Heart left ventricle (tissue), 16 donors: ENCODE results near the gene KIF2C. TPM values are rescaled to one million over a fixed set of nuclear protein-coding genes. Genes with fewer than 3 reads are reported as not detected.
A peak's percentile ranks its signal among the peaks of the same experiment; 100 is the strongest.

Experiments used
- ATAC-seq, 4 donors: fragments of 200-7000 bp; cut with Tn5 transposase; one replicate each; pipeline ENCODE4 v1.9.1; 2020 to 2022; ENCODE audit warnings: moderate library complexity in 4 of 4, mild to moderate bottlenecking in 3 of 4, moderate number of reproducible peaks in 1 of 4
- DNase-seq, 5 donors: peaks; one replicate each; pipeline ENCODE4 v3.0.0-alpha.2; 2020
- H3K27ac ChIP-seq, 12 donors: fragments of 200-600 bp; sonication (generic) in 4 of 12; one replicate each; pipeline versions ENCODE4 v1.5.0 to v1.8.0; 2016 to 2022; ENCODE audit warnings: mild to moderate bottlenecking in 2 of 12
- H3K27me3 ChIP-seq, 9 donors: fragments of 200-600 bp; sonication (generic) in 2 of 9; one replicate each; pipeline versions ENCODE4 v1.5.1 to v1.8.0; 2016 to 2022; ENCODE audit warnings: mild to moderate bottlenecking in 3 of 9
- H3K36me3 ChIP-seq, 9 donors: fragments of 200-600 bp; sonication (generic) in 2 of 9; one replicate each; pipeline versions ENCODE4 v1.5.0 to v1.8.0; 2018 to 2022; ENCODE audit warnings: mild to moderate bottlenecking in 2 of 9
- H3K4me1 ChIP-seq, 12 donors: fragments of 200-600 bp; sonication (generic) in 4 of 12; one replicate each; pipeline versions ENCODE4 v1.5.0 to v1.8.0; 2016 to 2022; ENCODE audit warnings: mild to moderate bottlenecking in 3 of 12
- H3K4me3 ChIP-seq, 12 donors: fragments of 200-600 bp; sonication (generic) in 4 of 12; one replicate each; pipeline versions ENCODE4 v1.5.0 to v1.8.0; 2017 to 2022; ENCODE audit warnings: mild to moderate bottlenecking in 9 of 12, moderate library complexity in 4 of 12
- H3K9me3 ChIP-seq, 12 donors: fragments of 200-600 bp; sonication (generic) in 4 of 12; one replicate each; pipeline versions ENCODE4 v1.5.0 to v1.8.0; 2016 to 2022; ENCODE audit warnings: mild to moderate bottlenecking in 1 of 12
- POLR2A ChIP-seq, 2 donors: fragments of 450-650 bp; IDR thresholded peaks; one replicate each; pipeline ENCODE4 v1.6.1; 2017; ENCODE audit warnings: antibody characterized with exemption in 2 of 2, mild to moderate bottlenecking in 2 of 2, moderate library complexity in 2 of 2
- WGBS, 4 donors: extraction: QIAGEN DNeasy Blood & Tissue Kit in 2 of 4; methylation state at CpG; one replicate each; pipeline versions ENCODE4 v1.1.5 to v1.1.7; 2013 to 2018; 5-methylcytosine and 5-hydroxymethylcytosine counted together
- intact Hi-C, 10 donors: fragments of 100-400 bp; cut with DNase I; formaldehyde crosslinking; loops; one replicate each; pipeline versions ENCODE4 v1.11.1 to v1.14.2; 2022
- polyA plus RNA-seq, 2 donors: library from polyadenylated mRNA; stranded (reverse); fragments of 200-250 nt; gene quantifications; one replicate each; pipeline ENCODE4 v1.2.3, GENCODE V29; 2013
- total RNA-seq, 9 donors: library from RNA; depleted of rRNA in 2 of 9; stranded (reverse); fragments of >200 nt in 2 of 9; fragmentation: NEBNext Ultra II Directional in 3 of 9; extraction: Animal tissue kit (Norgen Biotek cat#: 25700) in 3 of 9; gene quantifications; one replicate each; pipeline versions ENCODE4 v1.1.0 to v1.2.4, GENCODE V29; 2016 to 2023
- TF ChIP-seq, protein P1 (sequence below), 12 donors: fragments of 200-600 bp; sonication (generic) in 4 of 12; IDR thresholded peaks; one replicate each; pipeline versions ENCODE4 v1.5.0 to v1.8.0; 2018 to 2022; ENCODE audit warnings: antibody characterized with exemption in 12 of 12, mild to moderate bottlenecking in 5 of 12
- donor health status: ischemic (EF 13 %, LVEDD 7.1; RV severe dilation, severe dysfunction).
- donor health status: healthy with polysubstance abuse.
- donor health status: DM: no; HTN: yes; CAD: no.
- donor health status: DM: no; HTN: no; CAD: no.
- donor health status: ischemic (EF 25% LVEDD 6.9; RV normal size, moderate dysfunction).
- donor health status: ischemic (EF 25% LVEDD 5.7; RV mildly dilated, moderate dysfunction).
- donor health status: healthy.
- donor health status: DM: yes; HTN: yes; CAD: no.
- donor health status: ischemic (EF 35%, LVEDD 5.7; RV mildly dilated, moderate dysfunction).
- donor health status: nonischemic (EF 11% LVEDD 7.7; RV severe dilation, severe dysfunction).
- donor health status: DM: yes; HTN: yes; CAD: no.
- donor health status: PGD.
- donor health status: ischemic (EF 29% LVEDD 5.4; RV normal size, mild dysfunction).
- donor health status: nonischemic (EF 23%, LVEDD 6.1; RV moderate dilation, normal function).

KIF2C gene
- total and polyA plus RNA-seq, 11 donors = 0.25 to 7.0 (median 0.97) TPM

DNA sequence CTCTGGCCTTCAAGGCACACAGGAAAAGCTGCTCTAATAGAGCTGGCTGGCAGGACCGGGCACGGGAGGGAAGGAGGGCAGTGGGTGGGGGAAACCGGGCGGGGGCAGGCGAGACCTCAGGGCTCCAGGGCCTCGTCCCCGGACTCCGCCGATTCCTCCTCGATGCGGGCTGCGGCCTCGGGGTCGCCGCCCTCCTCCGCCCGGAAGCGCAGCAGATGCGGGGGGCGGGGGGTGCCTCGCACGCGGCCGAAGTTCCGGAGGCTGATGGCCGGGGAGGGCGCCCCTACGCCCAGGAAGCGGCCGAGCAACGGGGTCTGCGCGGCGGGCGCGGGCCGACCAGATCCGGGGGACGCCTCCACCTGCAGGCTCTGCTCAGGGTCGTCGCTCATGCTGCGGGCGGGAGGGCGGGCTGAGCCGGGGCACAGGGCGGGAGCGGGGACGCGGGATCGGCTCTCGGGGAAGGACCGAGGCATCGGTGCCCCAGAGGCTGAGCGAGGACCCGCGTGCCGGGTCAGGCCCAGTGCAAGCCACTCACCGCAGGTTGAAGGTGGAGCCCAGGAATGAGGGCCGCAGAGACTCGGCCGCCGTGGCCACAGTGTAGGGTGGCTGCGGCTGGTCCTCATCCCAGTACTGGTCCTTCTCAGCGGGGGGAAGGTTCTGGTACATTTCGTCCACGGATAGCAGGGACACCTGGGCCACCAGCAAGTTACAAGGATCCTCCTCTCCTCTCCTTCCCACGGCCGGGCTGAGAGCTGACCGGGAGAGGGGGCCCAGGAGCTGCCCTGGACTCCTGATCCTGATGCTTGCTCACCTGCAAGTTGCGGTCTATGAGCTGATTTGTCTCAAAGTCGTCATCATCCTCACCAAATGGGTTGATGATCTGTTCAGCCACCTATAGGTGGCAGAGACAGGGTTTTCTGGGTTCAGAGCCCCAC is 44.7 kb downstream of the KIF2C start:
- Histone ChIP-seq H3K4me3 (peak overlapping the region; percentile 26 to 63 (median 58)), H3K27me3 (no peaks in the 10 kb centered on the region), H3K4me1 (peaks cover 0 to 33% (median 25%) of the 10 kb centered on the region in 12 donors), H3K27ac (peak overlapping the region in 4 of 12 donors; percentile 34 to 43 (median 36)), H3K9me3 (no peaks in the 10 kb centered on the region), H3K36me3 (peaks cover 0 to 28% (median 20%) of the 10 kb centered on the region in 9 donors)
- TF ChIP-seq, protein P1, sequence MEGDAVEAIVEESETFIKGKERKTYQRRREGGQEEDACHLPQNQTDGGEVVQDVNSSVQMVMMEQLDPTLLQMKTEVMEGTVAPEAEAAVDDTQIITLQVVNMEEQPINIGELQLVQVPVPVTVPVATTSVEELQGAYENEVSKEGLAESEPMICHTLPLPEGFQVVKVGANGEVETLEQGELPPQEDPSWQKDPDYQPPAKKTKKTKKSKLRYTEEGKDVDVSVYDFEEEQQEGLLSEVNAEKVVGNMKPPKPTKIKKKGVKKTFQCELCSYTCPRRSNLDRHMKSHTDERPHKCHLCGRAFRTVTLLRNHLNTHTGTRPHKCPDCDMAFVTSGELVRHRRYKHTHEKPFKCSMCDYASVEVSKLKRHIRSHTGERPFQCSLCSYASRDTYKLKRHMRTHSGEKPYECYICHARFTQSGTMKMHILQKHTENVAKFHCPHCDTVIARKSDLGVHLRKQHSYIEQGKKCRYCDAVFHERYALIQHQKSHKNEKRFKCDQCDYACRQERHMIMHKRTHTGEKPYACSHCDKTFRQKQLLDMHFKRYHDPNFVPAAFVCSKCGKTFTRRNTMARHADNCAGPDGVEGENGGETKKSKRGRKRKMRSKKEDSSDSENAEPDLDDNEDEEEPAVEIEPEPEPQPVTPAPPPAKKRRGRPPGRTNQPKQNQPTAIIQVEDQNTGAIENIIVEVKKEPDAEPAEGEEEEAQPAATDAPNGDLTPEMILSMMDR (IDR thresholded peaks at IDR 0.05) = peak in 2 of 12 donors; percentile 4 to 5
- TF ChIP-seq POLR2A (IDR thresholded peaks at IDR 0.05) = no peak
- intact Hi-C loops = loop anchor here in 7 of 10 donors (5.0 to 10.0 kb wide), 9 partner anchors 43 to 520 kb away; partner anchors contain the start of genes HECTD3 (in 3 of the 7), UROD (in 3 of the 7), EIF2B3 (in 2 of the 7) and KIF2C (in 1 of the 7)
- ATAC-seq (peak in 3 of 4 donors; percentile 4 to 26 (median 25)), DNase-seq (peak in 3 of 5 donors; percentile 28 to 37 (median 31))
- 8 to 24% (median 13%) methylated on average over 23 to 71 of the region's 71 CpGs for WGBS, 4 donors

- Histone ChIP-seq H3K27me3 (no peaks in the 10 kb centered on the region), H3K4me1 (peaks cover 0 to 33% (median 25%) of the 10 kb centered on the region in 12 donors), H3K27ac (no peak overlapping the region), H3K9me3 (no peaks in the 10 kb centered on the region), H3K4me3 (peak overlapping the region in 2 of 12 donors; percentile 58 to 60), H3K36me3 (peaks cover 0 to 21% (median 14%) of the 10 kb centered on the region in 9 donors)
- DNase-seq (peak in 1 of 5 donors; percentile 21), ATAC-seq (no peak)
- 81 to 90% (median 87%) methylated on average over 6 of the region's 6 CpGs for WGBS, 4 donors
- intact Hi-C loops = loop anchor here in 7 of 10 donors (5.0 to 10.0 kb wide), 9 partner anchors 42 to 520 kb away; partner anchors contain the start of genes HECTD3 (in 3 of the 7), UROD (in 3 of the 7), EIF2B3 (in 2 of the 7) and KIF2C (in 1 of the 7)
- no peak for TF ChIP-seq POLR2A (IDR thresholded peaks at IDR 0.05)
- TF ChIP-seq, protein P1 (IDR thresholded peaks at IDR 0.05) = no peak
These were observed 45.4 kb downstream of the KIF2C start for GRCh38 chr1:44785029-44785380.

GRCh38 chr1:44785501-44786137 is 46.0 kb downstream of the KIF2C start:
- no peaks in the 10 kb centered on the region for H3K27me3 ChIP-seq
- WGBS, 4 donors = 30 to 36% (median 33%) methylated on average over 11 of the region's 11 CpGs
- intact Hi-C loops = loop anchor here in 7 of 10 donors (2.0 to 10.0 kb wide), 10 partner anchors 42 to 519 kb away; partner anchors contain the start of genes HECTD3 (in 3 of the 7), UROD (in 3 of the 7), EIF2B3 (in 2 of the 7) and RNU5D-1 (in 2 of the 7)
- H3K4me3 ChIP-seq = peak overlapping the region; percentile 2 to 63 (median 52)
- DNase-seq = no peak
- H3K4me1 ChIP-seq = peaks cover 0 to 33% (median 25%) of the 10 kb centered on the region in 12 donors
- no peak for ATAC-seq
- peaks cover 0 to 15% (median 9%) of the 10 kb centered on the region in 9 donors for H3K36me3 ChIP-seq
- no peaks in the 10 kb centered on the region for H3K9me3 ChIP-seq
- peak overlapping the region in 11 of 12 donors; percentile 11 to 68 (median 53) for H3K27ac ChIP-seq
- no peak for TF ChIP-seq POLR2A (IDR thresholded peaks at IDR 0.05)
- TF ChIP-seq, protein P1 (IDR thresholded peaks at IDR 0.05) = no peak
